Naive thymus-derived CD4-positive, alpha-beta T cell (primary cell): ENCODE measurements around the gene PRPF19. TPM values are rescaled to one million over a fixed set of nuclear protein-coding genes. Genes with fewer than 3 reads are reported as not detected.
A peak's percentile ranks its signal among the peaks of the same experiment; 100 is the strongest.

Source experiments
- ATAC-seq: fragments of 150-1000 bp; cut with Tn5 transposase; 2 replicates; pipeline ENCODE4 v1.10.0; 2021; ENCODE audit warnings: mild to moderate bottlenecking, moderate library complexity
- CTCF ChIA-PET: fragments of 350-600 bp; sonication (Branson Sonifier 250); formaldehyde crosslinking; loops from one replicate; lab custom pipeline; 2021; ENCODE audit warnings: antibody characterized with exemption; lab: Charles Lee
- POLR2A ChIA-PET: fragments of 350-600 bp; sonication (Branson Sonifier 250); formaldehyde crosslinking; loops from one replicate; lab custom pipeline; 2021; ENCODE audit warnings: antibody characterized with exemption, inconsistent platforms; lab: Charles Lee
- DNase-seq, 9 donors: peaks; one replicate each; pipeline versions ENCODE4 v3.0.0 to v3.0.0-alpha.2; 2020 to 2022; ENCODE audit warnings: mixed read lengths in 1 of 9
- H3K27ac ChIP-seq: one replicate; pipeline ENCODE4 v1.7.0; 2013; ENCODE audit warnings: mild to moderate bottlenecking, low read depth, low read length, moderate library complexity
- H3K27me3 ChIP-seq, 2 donors: one replicate each; pipeline ENCODE4 v1.7.0; 2013; ENCODE audit warnings: low read length in 2 of 2, mild to moderate bottlenecking in 2 of 2, moderate library complexity in 2 of 2; ENCODE audit not compliant: control insufficient read depth in 2 of 2, insufficient read depth in 2 of 2
- H3K36me3 ChIP-seq, 3 experiments: 1 replicate in 2 of 3; 2 replicates in 1 of 3; pipeline ENCODE4 v1.7.0; 2013; ENCODE audit warnings: low read length in 3 of 3, mild to moderate bottlenecking in 3 of 3, moderate library complexity in 1 of 3; ENCODE audit not compliant: insufficient read depth in 3 of 3, control insufficient read depth in 2 of 3
- H3K4me1 ChIP-seq, 2 donors: one replicate each; pipeline ENCODE4 v1.7.0; 2013; ENCODE audit warnings: low read length in 2 of 2, mild to moderate bottlenecking in 2 of 2, moderate library complexity in 1 of 2; ENCODE audit not compliant: control insufficient read depth in 2 of 2, insufficient read depth in 2 of 2
- H3K4me3 ChIP-seq: 2 replicates; pipeline ENCODE4 v1.7.0; 2013; ENCODE audit warnings: mild to moderate bottlenecking, low read length
- H3K9me3 ChIP-seq, 3 experiments: 1 replicate in 2 of 3; 2 replicates in 1 of 3; pipeline ENCODE4 v1.7.0; 2013; ENCODE audit warnings: low read length in 3 of 3; ENCODE audit not compliant: control insufficient read depth in 2 of 3
- H3K27ac Mint-ChIP-seq, 9 donors: one replicate each; pipeline ENCODE4 v1.8.0; 2020 to 2022; ENCODE audit warnings: mixed read lengths in 9 of 9, mild to moderate bottlenecking in 8 of 9, moderate library complexity in 5 of 9, inconsistent platforms in 2 of 9
- H3K27me3 Mint-ChIP-seq, 5 donors: one replicate each; pipeline ENCODE4 v1.8.0; 2021 to 2022; ENCODE audit warnings: mixed read lengths in 5 of 5, mild to moderate bottlenecking in 1 of 5
- H3K36me3 Mint-ChIP-seq, 5 donors: one replicate each; pipeline ENCODE4 v1.8.0; 2020 to 2022; ENCODE audit warnings: mixed read lengths in 5 of 5, mild to moderate bottlenecking in 3 of 5, inconsistent platforms in 1 of 5
- H3K4me1 Mint-ChIP-seq, 7 donors: one replicate each; pipeline ENCODE4 v1.8.0; 2020 to 2022; ENCODE audit warnings: mixed read lengths in 7 of 7, mild to moderate bottlenecking in 3 of 7, inconsistent platforms in 1 of 7
- H3K4me3 Mint-ChIP-seq, 10 donors: one replicate each; pipeline ENCODE4 v1.8.0; 2020 to 2022; ENCODE audit warnings: mild to moderate bottlenecking in 10 of 10, mixed read lengths in 10 of 10, moderate library complexity in 6 of 10, inconsistent platforms in 2 of 10
- H3K9me3 Mint-ChIP-seq, 11 donors: one replicate each; pipeline ENCODE4 v1.8.0; 2020 to 2022; ENCODE audit warnings: mixed read lengths in 11 of 11, mild to moderate bottlenecking in 4 of 11, inconsistent platforms in 1 of 11, moderate library complexity in 1 of 11
- intact Hi-C, 2 donors: fragments of 100-400 bp; cut with micrococcal nuclease; formaldehyde crosslinking; loops; one replicate each; pipeline ENCODE4 v1.15.1; 2023
- polyA plus RNA-seq, 2 donors: library from polyadenylated mRNA; unstranded; fragments of 300-500 nt; fragmentation: Illumina TruSeq; gene quantifications; one replicate each; pipeline ENCODE4 v1.2.3, GENCODE V29; 2021
- total RNA-seq, 6 experiments: library from RNA in 5 of 6; stranded (reverse) in 5 of 6; gene quantifications; 1 replicate in 5 of 6; 2 replicates in 1 of 6; pipeline ENCODE4 v1.2.3 and lab custom pipeline; 2021 to 2026

The PRPF19 gene
- total and polyA plus RNA-seq, 7 experiments from 2014 or later: 17.9 to 139 (median 76.6) TPM

DNA sequence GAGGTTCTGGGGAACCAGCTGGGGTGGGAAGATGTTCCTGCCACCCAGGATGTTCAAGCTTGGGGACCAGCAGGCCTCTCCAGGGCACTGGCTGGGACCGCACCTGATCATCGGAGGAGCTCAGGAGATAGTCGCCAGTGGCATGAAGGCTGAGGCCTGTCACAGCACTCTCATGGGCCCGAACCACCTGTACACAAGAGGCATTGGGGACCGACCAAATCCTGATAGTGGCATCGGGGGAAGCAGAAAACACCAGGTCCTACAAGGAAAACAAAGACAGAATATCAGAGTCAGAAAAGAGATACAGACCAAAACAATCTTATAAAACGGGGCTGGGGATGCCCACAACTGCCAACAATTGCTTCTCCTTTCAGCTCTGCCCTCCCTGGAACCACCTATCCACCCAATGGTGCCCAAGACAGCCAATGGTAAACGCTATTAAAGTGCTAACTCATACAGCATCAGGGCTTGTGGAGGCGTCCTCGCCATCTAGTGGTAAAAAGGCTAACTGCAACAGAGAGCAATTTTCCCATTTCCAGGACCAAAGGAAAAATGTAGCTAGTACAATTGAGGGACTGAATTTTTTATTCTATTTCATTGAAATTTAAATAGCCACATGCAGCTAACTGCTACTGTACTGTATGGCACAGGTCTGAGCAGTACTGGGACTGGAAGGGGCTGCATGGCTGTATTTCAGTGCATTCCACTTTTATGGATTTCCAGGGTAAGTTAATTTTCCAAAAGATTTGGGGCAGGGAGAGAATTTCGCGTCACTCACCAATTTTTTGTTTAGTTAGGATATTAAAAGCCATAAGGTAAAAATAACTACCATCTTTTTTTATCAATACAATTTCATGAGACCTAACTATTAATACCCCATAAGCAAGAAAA, 7.1 kb downstream of the PRPF19 start:
- intact Hi-C loops: loop anchor here (1.0 to 5.0 kb wide), 4 partner anchors 16 to 288 kb away; partner anchors contain the start of gene TMEM109 (in 1 of the 2)
- H3K27ac ChIP-seq: no peak overlapping the region
- peaks cover 0 to 3% of the 10 kb centered on the region in 2 donors for H3K4me1 ChIP-seq
- ChIA-PET POLR2A (interaction anchor here (0.5 to 2.4 kb wide), 4 partner anchors 14 to 250 kb away, joined by 3 to 7 read pairs (median 5); partner anchors contain the start of gene TMEM109), CTCF (interaction anchor here (0.7 to 2.5 kb wide), 8 partner anchors 9 to 160 kb away, joined by 3 to 15 read pairs (median 6); partner anchors contain the start of genes PTGDR2 and TMEM109)
- DNase-seq: peak in 7 of 9 donors; percentile 11 to 56 (median 37)
- Mint-ChIP-seq H3K27me3 (no peaks in the 10 kb centered on the region), H3K4me3 (no peak overlapping the region), H3K4me1 (peaks cover 10 to 25% (median 20%) of the 10 kb centered on the region in 7 donors), H3K27ac (peak overlapping the region in 3 of 9 donors; percentile 16 to 51 (median 38)), H3K36me3 (peaks cover 14 to 74% (median 41%) of the 10 kb centered on the region in 5 donors), H3K9me3 (no peaks in the 10 kb centered on the region)
- no peaks in the 10 kb centered on the region for H3K9me3 ChIP-seq
- no peak overlapping the region for H3K4me3 ChIP-seq
- ATAC-seq: peak; percentile 95
- peaks cover 53 to 92% (median 62%) of the 10 kb centered on the region in 3 experiments for H3K36me3 ChIP-seq
- no peaks in the 10 kb centered on the region for H3K27me3 ChIP-seq

- POLR2A ChIA-PET: interaction anchor here (3.0 kb wide), 1 partner anchor 7 kb away, joined by 15 read pairs; no protein-coding TSS in a partner anchor
- H3K27me3 Mint-ChIP-seq: no peaks in the 10 kb centered on the region
These were observed 8.9 kb downstream of the PRPF19 start for GRCh38 chr11:60897496-60897895.

GRCh38 chr11:60895687-60896086, 10.7 kb downstream of the PRPF19 start:
- H3K4me3 ChIP-seq: no peak overlapping the region
- CTCF ChIA-PET: interaction anchor here (1.2 kb wide), 1 partner anchor 9 kb away, joined by 5 read pairs; no protein-coding TSS in a partner anchor
- POLR2A ChIA-PET: interaction anchor here (1.1 to 3.0 kb wide), 2 partner anchors 9 to 18 kb away, joined by 3 to 15 read pairs; partner anchors contain the start of gene TMEM109
- H3K27ac Mint-ChIP-seq: peak overlapping the region in 3 of 9 donors; percentile 21 to 58 (median 48)
- H3K4me1 Mint-ChIP-seq: peaks cover 0 to 10% (median 7%) of the 10 kb centered on the region in 7 donors
- peaks cover 0 to 3% of the 10 kb centered on the region in 2 donors for H3K4me1 ChIP-seq
- H3K36me3 Mint-ChIP-seq: peaks cover 14 to 60% (median 37%) of the 10 kb centered on the region in 5 donors
- H3K4me3 Mint-ChIP-seq: no peak overlapping the region
- H3K36me3 ChIP-seq: peaks cover 39 to 88% (median 51%) of the 10 kb centered on the region in 3 experiments
- ATAC-seq (no peak), DNase-seq (no peak)
- H3K9me3 ChIP-seq: no peaks in the 10 kb centered on the region
- H3K9me3 Mint-ChIP-seq: no peaks in the 10 kb centered on the region
- intact Hi-C loops: loop anchor here in 1 of 2 donors (5.0 kb wide), 1 partner anchor 118 kb away; no protein-coding TSS in a partner anchor
- H3K27ac ChIP-seq: no peak overlapping the region
- no peaks in the 10 kb centered on the region for H3K27me3 ChIP-seq
- H3K27me3 Mint-ChIP-seq: no peaks in the 10 kb centered on the region

More at GRCh38 chr11:60897496-60897895, 8.9 kb downstream of the PRPF19 start:
- Mint-ChIP-seq H3K27ac (peak overlapping the region in 1 of 9 donors; percentile 2), H3K9me3 (no peaks in the 10 kb centered on the region), H3K4me1 (peaks cover 3 to 11% (median 9%) of the 10 kb centered on the region in 7 donors), H3K4me3 (no peak overlapping the region), H3K36me3 (peaks cover 14 to 70% (median 39%) of the 10 kb centered on the region in 5 donors)
- CTCF ChIA-PET: interaction anchor here (0.7 kb wide), 1 partner anchor 11 kb away, joined by 3 read pairs; no protein-coding TSS in a partner anchor
- DNase-seq: no peak
- intact Hi-C loops: loop anchor here in 1 of 2 donors (5.0 kb wide), 1 partner anchor 120 kb away; no protein-coding TSS in a partner anchor
- H3K36me3 ChIP-seq: peaks cover 44 to 89% (median 62%) of the 10 kb centered on the region in 3 experiments
- peaks cover 0 to 3% of the 10 kb centered on the region in 2 donors for H3K4me1 ChIP-seq
- ATAC-seq: no peak
- no peak overlapping the region for H3K27ac ChIP-seq
- H3K4me3 ChIP-seq: no peak overlapping the region
- H3K27me3 ChIP-seq: no peaks in the 10 kb centered on the region
- no peaks in the 10 kb centered on the region for H3K9me3 ChIP-seq

- Histone ChIP-seq H3K27me3 (no peaks in the 10 kb centered on the region), H3K36me3 (peaks cover 10 to 69% (median 22%) of the 10 kb centered on the region in 3 experiments), H3K27ac (no peak overlapping the region), H3K9me3 (no peaks in the 10 kb centered on the region), H3K4me1 (no peaks in the 10 kb centered on the region), H3K4me3 (no peak overlapping the region)
- peaks cover 0 to 10% (median 4%) of the 10 kb centered on the region in 7 donors for H3K4me1 Mint-ChIP-seq
- ATAC-seq (no peak), DNase-seq (no peak)
- H3K36me3 Mint-ChIP-seq: peaks cover 12 to 49% (median 25%) of the 10 kb centered on the region in 5 donors
- H3K27ac Mint-ChIP-seq: no peak overlapping the region
- no peak overlapping the region for H3K4me3 Mint-ChIP-seq
- ChIA-PET CTCF (interaction anchor here (2.0 kb wide), 1 partner anchor 8 kb away, joined by 13 read pairs; no protein-coding TSS in a partner anchor), POLR2A (interaction anchor here (1.7 kb wide), 1 partner anchor 13 kb away, joined by 8 read pairs; no protein-coding TSS in a partner anchor)
- no peaks in the 10 kb centered on the region for H3K27me3 Mint-ChIP-seq
- no peaks in the 10 kb centered on the region for H3K9me3 Mint-ChIP-seq
- intact Hi-C loops: no loop called here
These were observed 15.2 kb downstream of the PRPF19 start for GRCh38 chr11:60891103-60891741.

- no peak overlapping the region for H3K4me3 ChIP-seq
- no peaks in the 10 kb centered on the region for H3K27me3 ChIP-seq
- POLR2A ChIA-PET: interaction anchor here (0.6 to 1.7 kb wide), 2 partner anchors 14 to 90 kb away, joined by 3 to 8 read pairs; no protein-coding TSS in a partner anchor
- CTCF ChIA-PET: interaction anchor here (2.0 kb wide), 1 partner anchor 9 kb away, joined by 13 read pairs; no protein-coding TSS in a partner anchor
- Mint-ChIP-seq H3K9me3 (no peaks in the 10 kb centered on the region), H3K4me1 (peaks cover 0 to 9% (median 4%) of the 10 kb centered on the region in 7 donors), H3K4me3 (no peak overlapping the region), H3K27ac (peak overlapping the region in 1 of 9 donors; percentile 12), H3K27me3 (no peaks in the 10 kb centered on the region), H3K36me3 (peaks cover 11 to 46% (median 22%) of the 10 kb centered on the region in 5 donors)
- ATAC-seq (no peak), DNase-seq (no peak)
- intact Hi-C loops: no loop called here
- no peaks in the 10 kb centered on the region for H3K9me3 ChIP-seq
- H3K36me3 ChIP-seq: peaks cover 6 to 64% (median 16%) of the 10 kb centered on the region in 3 experiments
- no peak overlapping the region for H3K27ac ChIP-seq
- H3K4me1 ChIP-seq: no peaks in the 10 kb centered on the region
These were observed 15.7 kb downstream of the PRPF19 start for GRCh38 chr11:60890696-60891095.
